Muscle layer of colon (tissue), 2 donors: Measurements from ENCODE around the gene MMP14.
"Not testable (repeated sequence)": the region's sequence is repeated elsewhere in the genome, so short reads cannot be mapped to it uniquely, and the experiment has no call there.

ENCODE experiments used
- H3K27ac ChIP-seq: one replicate; pipeline ENCODE4 v1.7.0; 2013; ENCODE audit warnings: low read depth, mild to moderate bottlenecking, low read length, moderate library complexity
- H3K27me3 ChIP-seq, 2 donors: one replicate each; pipeline ENCODE4 v1.7.0; 2013; ENCODE audit warnings: low read length in 2 of 2, mild to moderate bottlenecking in 2 of 2; ENCODE audit not compliant: insufficient read depth in 2 of 2, control insufficient read depth in 1 of 2
- H3K36me3 ChIP-seq: one replicate; pipeline ENCODE4 v1.7.0; 2013; ENCODE audit warnings: mild to moderate bottlenecking, low read length; ENCODE audit not compliant: insufficient read depth
- H3K4me1 ChIP-seq: one replicate; pipeline ENCODE4 v1.7.0; 2013; ENCODE audit warnings: mild to moderate bottlenecking, low read length; ENCODE audit not compliant: insufficient read depth
- H3K4me3 ChIP-seq, 2 donors: one replicate each; pipeline ENCODE4 v1.7.0; 2013; ENCODE audit warnings: low read length in 2 of 2, low read depth in 1 of 2, mild to moderate bottlenecking in 1 of 2, moderate library complexity in 1 of 2
- H3K9ac ChIP-seq: one replicate; pipeline ENCODE4 v1.7.0; 2013; ENCODE audit warnings: low read length
- H3K9me3 ChIP-seq: one replicate; pipeline ENCODE4 v1.7.0; 2013; ENCODE audit warnings: mild to moderate bottlenecking, low read length
- donor health status: abdominal sarcoma.
- donor health status: Adenocarcinoma of cecum.

The MMP14 gene

GRCh38 chr14:22836301-22837113, at the start of gene MMP14:
Gene MMP14, plus strand, starts transcription at chr14:22836585. Its CDS starts 233 bp downstream, at chr14:22836818.
- peaks cover 29% of the 10 kb centered on the region for H3K4me1 ChIP-seq
- H3K36me3 ChIP-seq, result peaks cover 19% of the 10 kb centered on the region
- H3K27me3 ChIP-seq, result no peaks in the 10 kb centered on the region
- peak within 1 kb of the TSS; percentile 89 for H3K9ac ChIP-seq
- H3K27ac ChIP-seq, result peak within 1 kb of the TSS; percentile 86
- peak within 1 kb of the TSS; percentile 96 to 97 for H3K4me3 ChIP-seq
- H3K9me3 ChIP-seq, result no peaks in the 10 kb centered on the region

- Histone ChIP-seq H3K9ac (no peak overlapping the region), H3K27me3 (no peaks in the 10 kb centered on the region), H3K27ac (no peak overlapping the region), H3K4me3 (no peak overlapping the region), H3K36me3 (no peaks in the 10 kb centered on the region), H3K4me1 (no peaks in the 10 kb centered on the region), H3K9me3 (no peaks in the 10 kb centered on the region)
These were observed 49.7 kb upstream of the MMP14 start for GRCh38 chr14:22786685-22787084.

- Histone ChIP-seq H3K36me3 (no peaks in the 10 kb centered on the region), H3K9ac (no peak overlapping the region), H3K27ac (no peak overlapping the region), H3K4me1 (no peaks in the 10 kb centered on the region), H3K27me3 (no peaks in the 10 kb centered on the region), H3K9me3 (no peaks in the 10 kb centered on the region), H3K4me3 (no peak overlapping the region)
These were observed 45.1 kb upstream of the MMP14 start for GRCh38 chr14:22791301-22791700.

GRCh38 chr14:22792158-22792557, 44.2 kb upstream of the MMP14 start:
- Histone ChIP-seq H3K27ac (no peak overlapping the region), H3K36me3 (no peaks in the 10 kb centered on the region), H3K4me3 (no peak overlapping the region), H3K9me3 (no peaks in the 10 kb centered on the region), H3K4me1 (no peaks in the 10 kb centered on the region), H3K9ac (no peak overlapping the region), H3K27me3 (no peaks in the 10 kb centered on the region)

- H3K4me1 ChIP-seq, H3K4me3 ChIP-seq, H3K9ac ChIP-seq, H3K9me3 ChIP-seq, H3K27me3 ChIP-seq, H3K36me3 ChIP-seq, H3K27ac ChIP-seq: not testable (repeated sequence)
These were observed 42.8 kb upstream of the MMP14 start for GRCh38 chr14:22793550-22793949.

GRCh38 chr14:22793976-22794375, 42.4 kb upstream of the MMP14 start:
- Histone ChIP-seq H3K27me3 (no peaks in the 10 kb centered on the region), H3K36me3 (no peaks in the 10 kb centered on the region), H3K9ac (no peak overlapping the region), H3K4me3 (no peak overlapping the region), H3K9me3 (no peaks in the 10 kb centered on the region), H3K27ac (no peak overlapping the region), H3K4me1 (no peaks in the 10 kb centered on the region)

GRCh38 chr14:22794551-22794951, 41.8 kb upstream of the MMP14 start:
- Histone ChIP-seq H3K9me3 (no peaks in the 10 kb centered on the region), H3K27ac (no peak overlapping the region), H3K4me1 (no peaks in the 10 kb centered on the region), H3K36me3 (no peaks in the 10 kb centered on the region), H3K4me3 (no peak overlapping the region), H3K9ac (no peak overlapping the region), H3K27me3 (no peaks in the 10 kb centered on the region)

- no peak overlapping the region for H3K9ac ChIP-seq
- H3K27me3 ChIP-seq, result no peaks in the 10 kb centered on the region
- no peak overlapping the region for H3K27ac ChIP-seq
- no peaks in the 10 kb centered on the region for H3K36me3 ChIP-seq
- no peak overlapping the region for H3K4me3 ChIP-seq
- no peaks in the 10 kb centered on the region for H3K4me1 ChIP-seq
- H3K9me3 ChIP-seq, result no peaks in the 10 kb centered on the region
These were observed 40.2 kb upstream of the MMP14 start for GRCh38 chr14:22796087-22796707.

- H3K27ac ChIP-seq, result no peak overlapping the region
These were observed 39.1 kb upstream of the MMP14 start for GRCh38 chr14:22797017-22797917.

GRCh38 chr14:22798528-22798927, 37.9 kb upstream of the MMP14 start:
- Histone ChIP-seq H3K4me3 (no peak overlapping the region), H3K4me1 (no peaks in the 10 kb centered on the region), H3K27me3 (no peaks in the 10 kb centered on the region), H3K9ac (no peak overlapping the region), H3K27ac (no peak overlapping the region), H3K36me3 (no peaks in the 10 kb centered on the region), H3K9me3 (no peaks in the 10 kb centered on the region)

More at GRCh38 chr14:22797017-22797917, 39.1 kb upstream of the MMP14 start:
- H3K4me1 ChIP-seq, result no peaks in the 10 kb centered on the region
- no peaks in the 10 kb centered on the region for H3K27me3 ChIP-seq
- no peaks in the 10 kb centered on the region for H3K9me3 ChIP-seq
- no peak overlapping the region for H3K9ac ChIP-seq
- H3K4me3 ChIP-seq, result no peak overlapping the region
- no peaks in the 10 kb centered on the region for H3K36me3 ChIP-seq

- H3K9ac ChIP-seq, result no peak overlapping the region
- H3K4me3 ChIP-seq, result no peak overlapping the region
- H3K36me3 ChIP-seq, result no peaks in the 10 kb centered on the region
- H3K27ac ChIP-seq, result no peak overlapping the region
- H3K4me1 ChIP-seq, result no peaks in the 10 kb centered on the region
- no peaks in the 10 kb centered on the region for H3K9me3 ChIP-seq
- no peaks in the 10 kb centered on the region for H3K27me3 ChIP-seq
These were observed 36.0 kb upstream of the MMP14 start for GRCh38 chr14:22800346-22800745.
